ENCODE data around the gene FAM170B. TPM values are rescaled to one million over a fixed set of nuclear protein-coding genes. Genes with fewer than 3 reads are reported as not detected.

FAM170B gene
- total RNA-seq, 1 experiment from 2014 or later = not detected

DNA sequence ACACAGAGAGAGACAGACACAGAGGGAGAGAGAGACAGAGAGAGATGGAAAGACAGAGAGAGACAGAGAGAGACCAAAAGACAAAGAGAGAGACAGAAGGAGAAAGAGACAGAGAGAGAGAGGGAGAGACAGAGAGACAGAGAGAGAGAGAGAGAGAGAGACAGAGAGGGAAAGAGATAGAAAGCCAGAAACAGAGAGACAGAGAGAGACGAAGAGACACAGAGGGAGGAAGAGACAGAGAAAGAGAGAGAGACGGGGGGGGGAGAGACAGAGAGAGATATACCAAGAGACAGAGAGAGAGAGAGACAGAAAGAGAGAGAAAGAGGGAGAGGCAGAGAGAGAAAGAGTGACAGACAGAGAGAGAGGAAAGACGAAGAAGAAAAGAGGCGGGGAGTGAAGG, 28.7 kb downstream of the FAM170B start:
- H3K4me1 ChIP-seq (ENCODE audit: insufficient read depth, low read length) = no peaks in the 10 kb centered on the region
- H3F3A ChIP-seq (ENCODE audit: low read length, unreplicated experiment) = no peaks in the 10 kb centered on the region
- no peak overlapping the region for H3K4me2 ChIP-seq (ENCODE audit: low read length)
- H3K27ac ChIP-seq (ENCODE audit: low read length) = no peak overlapping the region
- POLR2A ChIA-PET (ENCODE audit: unreplicated experiment) = no interaction called here
- BruUV-seq (replicated peaks) = no TSS peak
- no peaks in the 10 kb centered on the region for H3K36me3 ChIP-seq (ENCODE audit: low read depth, low read length)
- peaks cover 60% of the 10 kb centered on the region for H3K27me3 ChIP-seq (ENCODE audit: low read length)
- DNase-seq = no peak
- no peak overlapping the region for H2AFZ ChIP-seq (ENCODE audit: low read length)
- no peak for ATAC-seq
- CTCF ChIA-PET = no interaction called here
- no peak overlapping the region for H3K9ac ChIP-seq (ENCODE audit: low read length)
- H4K20me1 ChIP-seq (ENCODE audit: low read length) = no peaks in the 10 kb centered on the region
- TF ChIP-seq EZH2phosphoT487 (IDR thresholded peaks at IDR 0.05; ENCODE audit: borderline replicate concordance, low read length) = no peak
- no peak for TF ChIP-seq EZH2 (IDR thresholded peaks at IDR 0.05; ENCODE audit: low read length, unreplicated experiment)
- TF ChIP-seq, protein P1, sequence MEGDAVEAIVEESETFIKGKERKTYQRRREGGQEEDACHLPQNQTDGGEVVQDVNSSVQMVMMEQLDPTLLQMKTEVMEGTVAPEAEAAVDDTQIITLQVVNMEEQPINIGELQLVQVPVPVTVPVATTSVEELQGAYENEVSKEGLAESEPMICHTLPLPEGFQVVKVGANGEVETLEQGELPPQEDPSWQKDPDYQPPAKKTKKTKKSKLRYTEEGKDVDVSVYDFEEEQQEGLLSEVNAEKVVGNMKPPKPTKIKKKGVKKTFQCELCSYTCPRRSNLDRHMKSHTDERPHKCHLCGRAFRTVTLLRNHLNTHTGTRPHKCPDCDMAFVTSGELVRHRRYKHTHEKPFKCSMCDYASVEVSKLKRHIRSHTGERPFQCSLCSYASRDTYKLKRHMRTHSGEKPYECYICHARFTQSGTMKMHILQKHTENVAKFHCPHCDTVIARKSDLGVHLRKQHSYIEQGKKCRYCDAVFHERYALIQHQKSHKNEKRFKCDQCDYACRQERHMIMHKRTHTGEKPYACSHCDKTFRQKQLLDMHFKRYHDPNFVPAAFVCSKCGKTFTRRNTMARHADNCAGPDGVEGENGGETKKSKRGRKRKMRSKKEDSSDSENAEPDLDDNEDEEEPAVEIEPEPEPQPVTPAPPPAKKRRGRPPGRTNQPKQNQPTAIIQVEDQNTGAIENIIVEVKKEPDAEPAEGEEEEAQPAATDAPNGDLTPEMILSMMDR (conservative IDR thresholded peaks at IDR 0.05; ENCODE audit: low read depth, low read length) = no peak
- no peaks in the 10 kb centered on the region for H3K9me3 ChIP-seq (ENCODE audit: low read length)
- H3K4me3 ChIP-seq (ENCODE audit: low read length) = no peak overlapping the region
- intact Hi-C loops (cut with micrococcal nuclease) = no loop called here
- no peaks in the 10 kb centered on the region for H3K9me2 ChIP-seq (replicated peaks; ENCODE audit: low read length)
- no peaks in the 10 kb centered on the region for H3K79me2 ChIP-seq (ENCODE audit: low read length)

DNA sequence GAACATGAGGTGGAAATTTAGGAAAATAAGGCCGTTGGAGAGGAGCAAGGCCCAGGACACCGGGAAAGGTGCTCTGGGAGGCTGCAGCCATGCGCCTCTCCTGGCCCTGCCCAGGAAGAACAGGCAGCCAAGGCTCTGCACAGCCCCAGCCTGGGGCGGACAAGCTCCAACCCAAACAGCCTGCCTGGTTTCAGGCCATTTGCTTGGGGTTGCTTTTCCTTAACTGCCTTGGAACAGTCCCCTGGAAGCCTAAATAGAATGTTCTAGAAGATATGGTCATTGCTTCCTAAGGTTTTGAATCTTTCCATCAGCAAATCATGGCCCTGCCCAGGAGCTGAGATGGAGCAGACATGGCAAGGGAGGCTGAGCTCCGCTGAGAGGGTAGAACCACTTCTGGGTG, 29.5 kb downstream of the FAM170B start:
- H3K27me3 ChIP-seq (ENCODE audit: low read length) = peaks cover 60% of the 10 kb centered on the region
- POLR2A ChIA-PET (ENCODE audit: unreplicated experiment) = no interaction called here
- BruUV-seq (replicated peaks) = no TSS peak
- H3K9me2 ChIP-seq (replicated peaks; ENCODE audit: low read length) = no peaks in the 10 kb centered on the region
- no peak overlapping the region for H3K4me3 ChIP-seq (ENCODE audit: low read length)
- intact Hi-C loops (cut with micrococcal nuclease) = no loop called here
- no peak overlapping the region for H3K27ac ChIP-seq (ENCODE audit: low read length)
- H3K4me2 ChIP-seq (ENCODE audit: low read length) = no peak overlapping the region
- TF ChIP-seq EZH2 (IDR thresholded peaks at IDR 0.05; ENCODE audit: low read length, unreplicated experiment) = no peak
- no peak for TF ChIP-seq EZH2phosphoT487 (IDR thresholded peaks at IDR 0.05; ENCODE audit: borderline replicate concordance, low read length)
- TF ChIP-seq, protein P1 (conservative IDR thresholded peaks at IDR 0.05; ENCODE audit: low read depth, low read length) = no peak
- H3K9me3 ChIP-seq (ENCODE audit: low read length) = no peaks in the 10 kb centered on the region
- no peak for DNase-seq
- no peak overlapping the region for H2AFZ ChIP-seq (ENCODE audit: low read length)
- no peaks in the 10 kb centered on the region for H3F3A ChIP-seq (ENCODE audit: low read length, unreplicated experiment)
- no peaks in the 10 kb centered on the region for H3K4me1 ChIP-seq (ENCODE audit: insufficient read depth, low read length)
- H4K20me1 ChIP-seq (ENCODE audit: low read length) = no peaks in the 10 kb centered on the region
- no peaks in the 10 kb centered on the region for H3K79me2 ChIP-seq (ENCODE audit: low read length)
- H3K36me3 ChIP-seq (ENCODE audit: low read depth, low read length) = no peaks in the 10 kb centered on the region
- CTCF ChIA-PET = no interaction called here
- no peak overlapping the region for H3K9ac ChIP-seq (ENCODE audit: low read length)
- no peak for ATAC-seq

DNA sequence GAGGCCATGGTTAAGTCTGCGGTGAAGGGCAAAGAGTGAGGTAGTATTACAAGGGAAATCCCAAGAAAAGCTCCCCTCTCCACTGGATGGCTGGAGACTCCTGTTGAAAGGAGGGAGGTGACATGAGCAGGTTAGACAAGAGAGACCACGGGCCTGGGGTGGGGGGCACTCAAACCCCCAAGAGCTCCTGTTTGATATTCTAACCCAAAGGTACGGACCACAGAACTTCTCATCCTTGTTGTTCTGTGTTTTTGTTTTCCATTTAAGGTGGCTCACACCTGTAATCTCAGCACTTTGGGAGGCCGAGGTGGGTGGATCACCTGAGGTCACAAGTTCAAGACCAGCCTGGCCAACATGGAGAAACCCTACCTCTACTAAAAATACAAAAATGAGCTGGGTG, 30.1 kb downstream of the FAM170B start:
- Histone ChIP-seq H3K79me2 (ENCODE audit: low read length) (no peaks in the 10 kb centered on the region), H3K4me3 (ENCODE audit: low read length) (no peak overlapping the region), H2AFZ (ENCODE audit: low read length) (no peak overlapping the region), H4K20me1 (ENCODE audit: low read length) (no peaks in the 10 kb centered on the region), H3K27me3 (ENCODE audit: low read length) (peaks cover 60% of the 10 kb centered on the region), H3K9ac (ENCODE audit: low read length) (no peak overlapping the region), H3K4me1 (ENCODE audit: insufficient read depth, low read length) (no peaks in the 10 kb centered on the region), H3K36me3 (ENCODE audit: low read depth, low read length) (no peaks in the 10 kb centered on the region), H3F3A (ENCODE audit: low read length, unreplicated experiment) (no peaks in the 10 kb centered on the region), H3K27ac (ENCODE audit: low read length) (no peak overlapping the region), H3K9me2 (replicated peaks; ENCODE audit: low read length) (no peaks in the 10 kb centered on the region), H3K4me2 (ENCODE audit: low read length) (no peak overlapping the region), H3K9me3 (ENCODE audit: low read length) (no peaks in the 10 kb centered on the region)
- ChIA-PET POLR2A (ENCODE audit: unreplicated experiment) (no interaction called here), CTCF (no interaction called here)
- BruUV-seq (replicated peaks) = no TSS peak
- TF ChIP-seq EZH2 (IDR thresholded peaks at IDR 0.05; ENCODE audit: low read length, unreplicated experiment) = no peak
- TF ChIP-seq, protein P1 (conservative IDR thresholded peaks at IDR 0.05; ENCODE audit: low read depth, low read length) = no peak
- DNase-seq (no peak), ATAC-seq (no peak)
- intact Hi-C loops (cut with micrococcal nuclease) = no loop called here

Measured in PC-3 (cell line).